NCI-H82 (cell line): ENCODE results near the gene LPAR2.
"Not testable (repeated sequence)": the region's sequence is repeated elsewhere in the genome, so short reads cannot be mapped to it uniquely, and the experiment has no call there.

Experiments
- DNase-seq: peaks from one replicate; lab custom pipeline; 2025; lab: John Stamatoyannopoulos, UW

LPAR2 gene

GRCh38 chr19:19627621-19628500, at the start of gene LPAR2:
Gene LPAR2, minus strand, starts transcription at chr19:19628220. Its CDS starts 945 bp downstream, at chr19:19627275.
- peak; percentile 84 for DNase-seq

- DNase-seq, result no peak
Measured at GRCh38 chr19:19677579-19677978, 49.6 kb upstream of the LPAR2 start.

- DNase-seq, result no peak
Measured at GRCh38 chr19:19674315-19674714, 46.3 kb upstream of the LPAR2 start.

DNA sequence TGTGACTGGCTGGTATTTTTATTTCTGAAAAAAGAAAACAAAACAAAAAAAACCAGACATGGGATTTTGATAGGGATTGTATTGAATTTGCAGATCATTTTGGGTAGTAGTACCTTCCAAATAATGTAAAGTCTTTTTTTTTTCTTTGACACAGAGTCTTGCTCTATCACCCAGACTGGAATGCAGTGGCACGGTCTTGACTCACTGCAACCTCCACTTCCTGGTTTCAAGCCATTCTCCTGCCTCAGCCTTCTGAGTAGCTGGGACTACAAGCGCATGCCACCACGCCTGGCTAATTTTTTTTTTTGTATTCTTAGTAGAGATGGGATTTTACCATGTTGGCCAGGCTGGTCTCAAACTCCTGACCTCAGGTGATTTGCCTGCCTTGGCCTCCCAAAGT, 44.8 kb upstream of the LPAR2 start:
- no peak for DNase-seq

- no peak for DNase-seq
Measured at GRCh38 chr19:19670070-19670551, 42.1 kb upstream of the LPAR2 start.

- peak; percentile 100 for DNase-seq
Measured at GRCh38 chr19:19668230-19669012, 40.4 kb upstream of the LPAR2 start, which contains the start of gene ZNF101. Gene ZNF101, plus strand, starts transcription at chr19:19668839. Its CDS starts 125 bp downstream, at chr19:19668964.

GRCh38 chr19:19665420-19665948, 37.5 kb upstream of the LPAR2 start:
- not testable (repeated sequence) for DNase-seq

- peak; percentile 100 for DNase-seq
Measured at GRCh38 chr19:19663256-19664120, 35.5 kb upstream of the LPAR2 start, which contains the start of gene ATP13A1. Gene ATP13A1, minus strand, starts transcription at chr19:19663676. Its CDS starts 10 bp downstream, at chr19:19663666.

DNA sequence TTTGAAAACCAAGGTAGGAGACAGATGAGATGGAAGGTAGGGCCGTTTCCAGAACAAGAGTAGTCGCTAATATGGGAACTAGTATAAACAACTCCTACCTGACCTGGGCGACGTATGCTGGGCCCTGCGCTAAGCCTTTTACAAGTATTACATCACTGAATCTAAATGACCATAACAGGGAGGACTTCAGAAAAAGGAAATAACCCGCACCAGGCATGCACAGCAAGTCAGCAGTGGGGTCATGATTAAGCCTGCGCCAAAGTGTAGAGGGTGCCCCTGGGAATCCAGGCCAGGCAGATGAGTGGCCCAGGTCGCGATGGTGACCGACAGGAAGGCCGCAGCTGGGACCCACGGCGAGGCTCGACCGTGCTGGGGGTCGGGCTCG, 34.8 kb upstream of the LPAR2 start:
- peak; percentile 64 for DNase-seq

- DNase-seq, result no peak
Measured at GRCh38 chr19:19662344-19662743, 34.3 kb upstream of the LPAR2 start.

DNA sequence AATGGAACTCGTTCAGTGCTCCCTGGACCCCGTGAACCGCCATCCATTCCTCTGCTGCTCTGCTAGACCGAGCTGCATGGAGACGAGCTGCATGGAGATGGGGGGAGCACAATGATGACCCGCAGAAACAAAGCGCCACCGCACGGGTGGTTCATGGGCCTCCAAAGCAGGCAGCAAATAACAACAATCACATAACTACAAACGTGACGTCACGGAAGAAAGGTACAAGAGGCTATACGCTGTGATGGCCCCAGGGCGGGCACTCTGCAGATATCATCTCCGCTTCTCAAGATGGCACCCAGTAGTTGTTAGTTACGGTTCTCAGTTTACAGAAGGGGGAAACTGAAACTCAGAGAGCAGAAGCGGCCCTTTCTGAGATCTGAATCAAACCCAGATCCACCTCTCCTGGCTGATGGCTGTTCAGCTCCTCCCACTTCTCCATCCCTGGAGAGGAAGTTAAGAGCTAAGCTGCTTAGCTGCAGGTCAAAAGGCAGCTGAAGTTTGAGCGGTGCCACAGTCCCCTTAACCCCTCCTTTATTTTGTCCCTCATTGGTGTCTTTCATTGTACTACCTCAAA, 33.7 kb upstream of the LPAR2 start:
- peak; percentile 96 for DNase-seq

DNA sequence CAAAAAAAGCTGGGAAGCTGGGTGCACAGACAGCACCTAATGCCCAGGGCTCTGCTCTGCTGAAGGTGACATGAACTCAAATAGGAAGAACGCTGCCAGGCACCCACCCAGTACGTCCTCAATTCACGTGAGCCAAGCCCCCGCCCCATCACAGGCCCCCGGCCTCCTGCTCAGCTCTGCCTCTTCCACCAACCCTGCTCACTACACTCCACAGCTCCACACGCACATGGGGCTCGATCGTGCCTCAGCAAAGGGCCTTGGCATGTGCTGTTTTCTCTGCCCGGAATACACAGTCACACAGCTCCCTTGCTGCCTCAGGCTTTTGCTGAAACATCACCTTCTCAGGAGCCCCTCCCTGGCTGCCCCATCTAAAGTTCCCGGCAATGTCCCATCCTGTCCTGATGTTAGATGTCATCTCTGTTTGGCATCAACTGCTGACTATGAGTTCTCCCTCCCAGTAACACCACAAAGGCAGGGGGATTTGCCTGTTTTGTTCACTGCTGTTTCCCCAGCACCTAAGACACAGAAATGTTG, 33.2 kb upstream of the LPAR2 start:
- no peak for DNase-seq

DNA sequence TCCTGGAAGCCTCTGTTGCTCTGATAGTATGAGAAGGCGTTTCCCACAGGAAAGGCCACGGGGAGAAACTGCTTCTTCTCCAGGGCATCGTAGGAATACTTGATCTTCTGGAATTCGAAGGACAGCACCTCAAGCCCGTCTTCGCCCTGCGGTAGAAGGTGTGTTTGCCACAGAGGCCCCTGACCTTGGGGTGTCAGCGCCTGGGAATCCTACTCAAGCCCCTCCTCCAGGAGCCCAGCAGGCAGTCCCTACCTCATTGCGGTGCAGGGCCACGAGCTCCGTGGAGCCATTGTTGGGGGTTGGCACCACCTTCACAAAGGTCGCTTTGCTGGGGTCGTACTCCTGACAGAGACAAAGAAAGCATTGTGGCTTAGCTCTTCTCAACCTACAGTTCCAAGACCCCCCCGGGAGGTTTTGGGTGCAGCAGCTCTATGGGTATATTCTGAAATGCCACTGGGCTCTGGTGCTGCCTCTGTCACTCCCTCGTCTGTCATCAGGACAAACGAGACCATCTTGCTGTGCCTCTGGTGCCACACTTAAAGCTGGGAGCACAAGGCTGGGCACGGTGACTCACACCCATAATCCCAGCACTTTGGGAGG, 31.7 kb upstream of the LPAR2 start:
- no peak for DNase-seq

- peak; percentile 97 for DNase-seq
Measured at GRCh38 chr19:19657397-19657783, 29.4 kb upstream of the LPAR2 start.

DNA sequence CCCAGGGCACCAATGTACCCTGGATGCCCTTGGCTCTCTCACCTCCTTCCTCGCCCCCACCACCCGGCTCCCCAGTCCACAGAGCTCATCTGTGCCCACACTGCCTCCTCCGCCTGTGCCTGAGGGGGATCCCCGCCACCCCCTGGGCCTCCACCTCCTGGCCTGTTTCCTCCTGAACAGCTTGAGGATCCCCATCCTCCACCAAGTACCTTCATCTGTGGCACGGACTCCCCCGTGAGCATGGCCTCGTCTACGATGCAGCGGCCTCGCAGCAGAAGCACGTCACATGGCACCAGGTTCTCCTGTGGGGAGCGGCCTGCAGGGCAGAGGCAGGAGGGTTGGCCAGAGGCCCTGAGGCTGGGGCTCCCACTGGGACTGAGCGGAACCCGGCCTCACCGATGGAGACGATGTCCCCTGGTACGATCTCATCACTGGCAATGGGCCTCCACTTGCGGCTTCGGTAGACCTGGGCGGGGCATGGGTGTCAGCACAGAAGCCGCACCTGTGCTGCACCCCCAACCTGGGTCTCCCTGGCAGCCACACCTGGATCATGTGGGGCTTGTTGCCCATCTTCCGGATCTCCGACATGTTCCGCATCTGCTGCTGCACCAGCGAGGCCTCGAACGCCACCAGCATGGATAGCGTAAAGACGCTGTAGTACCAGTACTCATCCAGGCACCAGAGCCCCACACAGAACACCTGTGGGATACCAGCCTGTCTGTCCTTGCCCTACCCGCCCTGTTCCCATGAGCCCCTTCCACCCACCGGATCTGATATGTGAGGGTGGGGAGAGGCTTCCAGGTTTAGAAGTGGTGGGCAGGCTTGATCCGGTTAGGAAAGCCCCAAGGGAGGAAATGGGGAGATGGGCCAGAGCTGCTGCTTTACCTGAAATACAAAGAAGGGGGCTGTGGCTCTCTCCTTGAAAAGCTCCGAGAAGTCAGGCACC, 28.7 kb upstream of the LPAR2 start:
- peak; percentile 86 for DNase-seq

- no peak for DNase-seq
Measured at GRCh38 chr19:19655641-19656343, 27.8 kb upstream of the LPAR2 start.

DNA sequence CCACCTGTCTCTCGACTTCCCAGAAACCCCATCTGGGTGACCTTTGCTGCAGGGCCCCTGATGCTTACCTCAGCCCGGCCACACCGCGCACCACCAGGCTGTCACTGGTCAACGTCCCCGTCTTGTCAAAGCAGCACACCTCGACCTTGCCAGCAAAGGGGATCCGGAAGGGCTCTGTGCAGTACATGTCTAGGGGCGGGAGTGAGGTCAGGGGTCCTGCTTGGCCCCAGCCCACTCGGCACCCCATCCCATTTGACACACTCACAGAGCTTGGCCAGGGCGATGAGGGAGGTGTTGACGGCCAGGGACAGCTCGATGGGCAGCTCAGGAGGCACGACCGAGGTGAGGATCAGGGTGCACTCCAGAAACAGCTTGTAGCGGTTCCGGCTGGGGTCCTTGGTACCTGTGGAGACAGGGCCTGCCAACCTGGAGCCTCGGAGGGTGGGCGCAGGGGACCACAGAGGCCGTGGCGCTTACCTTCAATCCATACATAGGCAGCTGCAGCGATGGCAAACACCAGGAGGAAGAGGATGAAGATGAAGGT, 27.1 kb upstream of the LPAR2 start:
- DNase-seq, result no peak

- no peak for DNase-seq
Measured at GRCh38 chr19:19654441-19654840, 26.4 kb upstream of the LPAR2 start.
